ENCODE measurements around the gene KRT81.

KRT81 gene

DNA sequence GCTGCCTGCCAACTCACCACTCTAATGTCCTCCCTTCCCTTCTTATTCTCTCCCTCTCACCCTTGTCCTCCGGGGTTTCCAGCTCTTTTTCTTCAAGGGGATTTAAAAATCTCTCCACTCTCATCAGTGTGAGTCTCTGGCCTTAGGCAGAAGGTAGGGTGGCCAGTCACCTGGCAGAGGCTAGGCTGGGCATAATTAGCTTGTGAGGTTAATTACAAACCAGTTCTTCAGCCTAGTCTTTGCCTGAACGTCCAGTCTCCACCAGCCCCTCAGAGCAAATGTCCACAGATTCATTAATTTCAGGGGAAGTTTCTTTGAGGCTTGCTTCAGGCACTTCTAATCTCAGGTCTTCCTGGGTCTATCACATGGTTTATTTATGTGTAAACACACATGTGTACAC, 51.6 kb downstream of the KRT81 start:
- DNase-seq (ENCODE audit: low spot score): no peak
- TF ChIP-seq, protein P1, sequence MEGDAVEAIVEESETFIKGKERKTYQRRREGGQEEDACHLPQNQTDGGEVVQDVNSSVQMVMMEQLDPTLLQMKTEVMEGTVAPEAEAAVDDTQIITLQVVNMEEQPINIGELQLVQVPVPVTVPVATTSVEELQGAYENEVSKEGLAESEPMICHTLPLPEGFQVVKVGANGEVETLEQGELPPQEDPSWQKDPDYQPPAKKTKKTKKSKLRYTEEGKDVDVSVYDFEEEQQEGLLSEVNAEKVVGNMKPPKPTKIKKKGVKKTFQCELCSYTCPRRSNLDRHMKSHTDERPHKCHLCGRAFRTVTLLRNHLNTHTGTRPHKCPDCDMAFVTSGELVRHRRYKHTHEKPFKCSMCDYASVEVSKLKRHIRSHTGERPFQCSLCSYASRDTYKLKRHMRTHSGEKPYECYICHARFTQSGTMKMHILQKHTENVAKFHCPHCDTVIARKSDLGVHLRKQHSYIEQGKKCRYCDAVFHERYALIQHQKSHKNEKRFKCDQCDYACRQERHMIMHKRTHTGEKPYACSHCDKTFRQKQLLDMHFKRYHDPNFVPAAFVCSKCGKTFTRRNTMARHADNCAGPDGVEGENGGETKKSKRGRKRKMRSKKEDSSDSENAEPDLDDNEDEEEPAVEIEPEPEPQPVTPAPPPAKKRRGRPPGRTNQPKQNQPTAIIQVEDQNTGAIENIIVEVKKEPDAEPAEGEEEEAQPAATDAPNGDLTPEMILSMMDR (IDR thresholded peaks at IDR 0.05; ENCODE audit: extremely low read depth, insufficient read depth, missing control alignments): no peak
- in situ Hi-C loops (cut with MboI; ENCODE audit: low pct_unique_long_range_greater_than_20kb, low sequenced_read_pairs, unreplicated experiment): no loop called here

DNA sequence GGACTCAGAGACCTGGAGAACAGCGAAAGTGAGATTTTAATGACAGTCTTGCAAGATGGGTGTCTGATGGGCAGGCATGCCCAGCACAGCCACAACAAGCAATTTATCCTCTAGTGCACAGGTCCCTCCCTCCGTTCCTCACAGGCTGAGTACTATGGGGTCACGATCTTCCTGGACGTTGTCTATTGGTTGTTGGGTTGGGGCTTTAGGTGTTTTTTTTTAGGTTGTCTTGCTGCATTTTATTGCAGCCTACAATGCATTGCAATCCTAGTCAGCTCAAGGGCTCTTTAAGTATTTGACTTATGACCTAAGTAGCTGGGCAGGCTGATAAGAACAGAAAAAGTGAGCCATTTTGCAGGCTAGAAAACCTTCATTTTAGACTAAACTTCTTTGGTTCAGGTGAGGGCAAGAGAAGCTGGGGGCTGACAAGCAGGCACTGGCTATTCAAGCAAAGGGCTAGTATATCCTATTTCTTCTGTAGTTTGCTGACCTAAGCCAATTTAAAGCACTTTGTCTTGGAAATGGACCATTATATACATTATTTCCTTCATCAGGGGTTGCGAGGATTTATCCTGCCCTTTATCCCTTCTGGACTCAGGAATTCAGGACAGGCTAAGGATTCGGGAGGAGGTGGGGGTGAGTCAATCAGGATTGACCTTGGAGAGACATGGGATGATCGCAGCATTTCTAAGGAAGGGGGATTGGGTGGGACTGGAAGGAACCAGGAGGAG, 52.3 kb downstream of the KRT81 start:
- no peak for DNase-seq (ENCODE audit: low spot score)
- in situ Hi-C loops (cut with MboI; ENCODE audit: low pct_unique_long_range_greater_than_20kb, low sequenced_read_pairs, unreplicated experiment): no loop called here

DNA sequence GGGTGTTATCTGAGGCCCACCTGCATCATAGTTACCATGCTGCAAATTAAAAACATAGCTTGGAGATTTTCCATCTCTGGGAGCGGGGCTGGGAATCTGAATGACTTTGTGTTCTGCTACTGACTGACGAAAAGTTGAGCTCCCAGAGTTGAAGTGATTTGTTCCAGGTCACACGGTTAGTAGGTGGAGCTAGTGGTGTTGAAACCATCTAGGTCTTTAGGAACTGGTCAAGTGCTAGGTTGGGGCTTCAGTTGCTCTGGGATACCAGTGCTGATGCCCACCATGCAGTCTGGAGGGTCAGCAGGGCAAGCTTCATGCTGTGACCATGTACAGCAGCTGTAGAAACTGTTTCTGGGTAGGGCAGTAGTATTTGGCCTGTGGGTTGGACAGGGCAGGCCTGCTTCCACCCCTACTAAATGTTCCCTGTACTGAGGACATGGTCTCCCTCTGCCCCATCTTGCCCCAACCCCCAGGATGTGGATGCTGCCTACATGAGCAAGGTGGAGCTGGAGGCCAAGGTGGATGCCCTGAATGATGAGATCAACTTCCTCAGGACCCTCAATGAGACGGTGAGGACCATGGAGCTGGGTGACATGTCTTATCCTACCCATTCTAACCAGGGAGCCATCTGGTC, 53.0 kb downstream of the KRT81 start:
- TF ChIP-seq, protein P1 (IDR thresholded peaks at IDR 0.05; ENCODE audit: extremely low read depth, insufficient read depth, missing control alignments): no peak
- no peak for DNase-seq (ENCODE audit: low spot score)
- in situ Hi-C loops (cut with MboI; ENCODE audit: low pct_unique_long_range_greater_than_20kb, low sequenced_read_pairs, unreplicated experiment): no loop called here

More for the DNA sequence above, 52.3 kb downstream of the KRT81 start:
- TF ChIP-seq, protein P1 (IDR thresholded peaks at IDR 0.05; ENCODE audit: extremely low read depth, insufficient read depth, missing control alignments): no peak

DNA sequence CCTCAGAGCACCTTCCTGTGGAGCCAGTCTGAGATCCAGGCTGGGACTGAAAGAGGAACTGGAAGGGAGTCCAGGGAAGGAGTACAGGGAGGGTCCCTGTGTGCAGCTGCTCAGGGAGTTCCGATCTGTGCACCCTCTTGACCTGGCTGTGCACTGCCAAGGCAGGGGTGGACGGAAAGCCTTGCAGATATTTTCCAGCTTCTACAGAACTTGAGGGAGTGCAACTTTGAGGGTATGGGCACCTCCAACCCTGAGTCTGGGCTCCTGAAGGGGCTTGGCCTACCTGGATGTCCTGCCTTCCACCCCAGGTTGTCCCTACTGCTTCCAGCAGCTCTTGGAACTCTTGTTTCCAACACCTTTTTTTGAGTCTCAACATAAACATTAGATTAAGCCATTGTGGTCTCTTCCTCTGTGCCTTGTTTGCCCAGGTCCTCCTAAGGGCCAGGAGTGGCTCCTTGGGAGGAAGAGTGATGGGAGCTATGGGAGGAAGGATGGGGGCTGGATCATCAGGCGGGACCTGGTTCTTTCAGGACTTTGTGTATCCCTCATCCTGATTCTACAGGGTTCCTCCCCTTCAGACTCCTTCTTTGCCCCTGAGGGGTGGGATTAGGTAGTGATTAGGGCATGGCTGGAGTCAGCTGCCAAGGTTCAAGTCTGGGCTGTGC, 54.8 kb downstream of the KRT81 start:
- in situ Hi-C loops (cut with MboI; ENCODE audit: low pct_unique_long_range_greater_than_20kb, low sequenced_read_pairs, unreplicated experiment): no loop called here
- TF ChIP-seq, protein P1 (IDR thresholded peaks at IDR 0.05; ENCODE audit: extremely low read depth, insufficient read depth, missing control alignments): no peak
- no peak for DNase-seq (ENCODE audit: low spot score)
